Measurements from ENCODE around the gene AIFM1.
"Not testable (repeated sequence)": the region's sequence is repeated elsewhere in the genome, so short reads cannot be mapped to it uniquely, and the experiment has no call there.

The AIFM1 gene

GRCh38 chrX:130118441-130119311, 47.0 kb downstream of the AIFM1 start:
- DNase-seq, result no peak

GRCh38 chrX:130117166-130117565, 48.5 kb downstream of the AIFM1 start:
- no peak for DNase-seq

- DNase-seq, result not testable (repeated sequence)
Measured at GRCh38 chrX:130115119-130115885, 50.3 kb downstream of the AIFM1 start.

GRCh38 chrX:130114141-130114588, 51.5 kb downstream of the AIFM1 start:
- DNase-seq, result no peak

- DNase-seq, result peak; percentile 48
Measured at GRCh38 chrX:130111220-130112154, 54.2 kb downstream of the AIFM1 start.

- DNase-seq, result peak; percentile 19
Measured at GRCh38 chrX:130110379-130111219, 55.0 kb downstream of the AIFM1 start, which contains the start of gene ELF4. TSS of gene ELF4 (minus strand) at chrX:130110497. CDS start at chrX:130081330, 29,167 bp downstream.

- no peak for DNase-seq
Measured at GRCh38 chrX:130109429-130110378, 55.9 kb downstream of the AIFM1 start.

GRCh38 chrX:130108647-130109428, 56.8 kb downstream of the AIFM1 start:
- DNase-seq, result no peak

GRCh38 chrX:130106071-130106470, 59.6 kb downstream of the AIFM1 start:
- no peak for DNase-seq

- no peak for DNase-seq
Measured at GRCh38 chrX:130105244-130105643, 60.4 kb downstream of the AIFM1 start.

- no peak for DNase-seq
Measured at GRCh38 chrX:130103605-130104004, 62.0 kb downstream of the AIFM1 start.

GRCh38 chrX:130100180-130100579, 65.5 kb downstream of the AIFM1 start:
- no peak for DNase-seq

GRCh38 chrX:130098210-130098552, 67.5 kb downstream of the AIFM1 start:
- peak; percentile 52 for DNase-seq

GRCh38 chrX:130097507-130098209, 68.0 kb downstream of the AIFM1 start:
- DNase-seq, result peak; percentile 52

GRCh38 chrX:130095249-130096030, 70.2 kb downstream of the AIFM1 start:
- DNase-seq, result no peak

- no peak for DNase-seq
Measured at GRCh38 chrX:130094696-130095095, 70.9 kb downstream of the AIFM1 start.

GRCh38 chrX:130093271-130093670, 72.4 kb downstream of the AIFM1 start:
- DNase-seq, result no peak

GRCh38 chrX:130091980-130092522, 73.6 kb downstream of the AIFM1 start:
- no peak for DNase-seq
